ENCODE measurements around the gene SH2D6. TPM values are rescaled to one million over a fixed set of nuclear protein-coding genes. Genes with fewer than 3 reads are reported as not detected.
"Not testable (repeated sequence)": the region's sequence is repeated elsewhere in the genome, so short reads cannot be mapped to it uniquely, and the experiment has no call there.

The SH2D6 gene
- total RNA-seq, 1 donor from 2014 or later: 1.3 TPM

DNA sequence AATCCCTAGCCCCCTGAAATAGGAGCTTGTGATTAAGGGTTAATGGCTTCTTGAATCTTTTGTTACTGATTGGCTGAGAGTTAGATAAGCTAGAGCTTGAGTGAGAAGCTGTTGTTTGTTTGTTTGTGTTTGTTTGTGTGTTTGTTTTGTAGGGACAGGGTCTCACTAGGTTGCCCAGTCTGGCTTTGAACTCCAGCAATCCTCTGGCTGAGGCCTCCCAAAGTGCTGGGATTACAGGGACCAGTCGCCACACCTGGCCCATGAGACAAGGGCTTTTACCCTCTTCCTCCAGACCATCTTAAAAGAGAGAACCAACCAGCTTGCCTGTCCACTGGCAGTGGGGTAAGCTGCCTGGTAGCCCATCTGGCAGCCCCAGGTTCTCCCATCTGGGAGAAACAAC, 58.1 kb downstream of the SH2D6 start:
- Mint-ChIP-seq H3K27me3 (ENCODE audit: low read depth) (peaks cover 4% of the 10 kb centered on the region), H3K9me3 (no peaks in the 10 kb centered on the region), H3K36me3 (ENCODE audit: low read depth) (no peaks in the 10 kb centered on the region), H3K27ac (no peak overlapping the region), H3K4me1 (ENCODE audit: low read depth) (no peaks in the 10 kb centered on the region), H3K4me3 (ENCODE audit: low read depth) (no peak overlapping the region)
- intact Hi-C loops (cut with micrococcal nuclease): no loop called here
- DNase-seq (ENCODE audit: low spot score): no peak

DNA sequence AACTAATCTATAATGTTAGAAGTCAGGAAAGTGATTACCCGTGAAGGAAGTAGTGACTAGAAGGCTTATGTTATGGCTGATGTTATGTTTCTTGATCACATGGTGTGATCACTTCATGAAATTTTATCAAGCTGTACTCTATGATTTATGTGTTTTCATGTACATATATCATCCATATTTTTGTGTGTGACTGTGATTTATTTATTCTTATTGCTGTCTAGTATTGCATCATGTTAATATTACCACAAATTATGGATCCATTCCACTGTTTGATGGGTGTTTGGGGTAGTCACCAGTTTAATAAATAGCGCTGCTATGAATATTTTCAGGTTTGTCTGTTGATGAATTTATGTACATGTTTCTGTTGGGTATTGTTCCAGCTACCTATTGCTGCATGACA, 59.4 kb downstream of the SH2D6 start:
- H3K27me3 Mint-ChIP-seq (ENCODE audit: low read depth): peaks cover 4% of the 10 kb centered on the region
- no peaks in the 10 kb centered on the region for H3K36me3 Mint-ChIP-seq (ENCODE audit: low read depth)
- H3K27ac Mint-ChIP-seq: no peak overlapping the region
- intact Hi-C loops (cut with micrococcal nuclease): no loop called here
- no peaks in the 10 kb centered on the region for H3K4me1 Mint-ChIP-seq (ENCODE audit: low read depth)
- H3K9me3 Mint-ChIP-seq: no peaks in the 10 kb centered on the region
- no peak for DNase-seq (ENCODE audit: low spot score)
- H3K4me3 Mint-ChIP-seq (ENCODE audit: low read depth): no peak overlapping the region

DNA sequence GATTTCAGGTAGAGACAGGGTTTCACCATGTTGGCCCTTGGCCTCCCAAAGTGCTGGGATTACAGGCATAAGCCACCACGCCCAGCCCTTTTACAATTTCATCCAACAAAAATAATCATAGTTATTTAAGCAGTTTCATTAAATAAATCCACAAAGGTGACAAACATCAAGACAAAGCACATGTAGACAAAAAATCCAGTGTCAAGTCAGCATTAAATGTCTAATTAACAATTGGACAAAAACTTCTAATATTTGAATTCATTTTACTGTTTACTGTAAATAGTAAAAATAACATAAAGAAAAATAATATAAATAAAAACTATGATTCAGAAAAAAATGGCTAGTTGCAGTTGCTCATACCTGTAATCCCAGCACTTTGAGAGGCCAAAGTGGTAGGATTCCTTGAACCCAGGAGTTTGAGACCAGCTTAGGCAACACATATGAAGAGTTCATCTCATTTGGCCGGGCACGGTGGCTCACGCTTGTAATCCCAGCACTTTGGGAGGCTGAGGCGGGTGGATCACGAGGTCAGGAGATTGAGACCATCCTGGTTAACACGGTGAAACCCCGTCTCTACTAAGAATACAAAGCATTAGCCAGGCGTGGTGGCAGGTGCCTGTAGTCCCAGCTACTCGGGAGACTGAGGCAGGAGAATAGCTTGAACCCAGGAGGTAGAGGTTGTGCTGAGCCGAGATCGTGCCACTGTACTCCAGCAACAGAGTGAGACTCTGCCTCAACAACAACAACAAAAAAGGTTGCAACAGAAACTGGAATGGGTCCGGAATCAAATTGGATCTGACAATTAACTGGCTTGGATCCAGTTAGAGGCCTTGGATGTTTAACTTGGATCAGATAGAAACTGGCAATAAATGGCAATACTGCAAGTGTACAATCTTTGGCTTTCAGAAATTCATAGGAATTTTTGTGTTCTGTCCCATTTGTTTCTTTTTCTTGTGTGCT, 63.6 kb downstream of the SH2D6 start:
- H3K27me3 Mint-ChIP-seq (ENCODE audit: low read depth): peaks cover 4% of the 10 kb centered on the region
- no peak for DNase-seq (ENCODE audit: low spot score)
- H3K9me3 Mint-ChIP-seq: no peaks in the 10 kb centered on the region
- no peak overlapping the region for H3K4me3 Mint-ChIP-seq (ENCODE audit: low read depth)
- intact Hi-C loops (cut with micrococcal nuclease): no loop called here
- no peaks in the 10 kb centered on the region for H3K36me3 Mint-ChIP-seq (ENCODE audit: low read depth)
- no peak overlapping the region for H3K27ac Mint-ChIP-seq
- H3K4me1 Mint-ChIP-seq (ENCODE audit: low read depth): no peaks in the 10 kb centered on the region

DNA sequence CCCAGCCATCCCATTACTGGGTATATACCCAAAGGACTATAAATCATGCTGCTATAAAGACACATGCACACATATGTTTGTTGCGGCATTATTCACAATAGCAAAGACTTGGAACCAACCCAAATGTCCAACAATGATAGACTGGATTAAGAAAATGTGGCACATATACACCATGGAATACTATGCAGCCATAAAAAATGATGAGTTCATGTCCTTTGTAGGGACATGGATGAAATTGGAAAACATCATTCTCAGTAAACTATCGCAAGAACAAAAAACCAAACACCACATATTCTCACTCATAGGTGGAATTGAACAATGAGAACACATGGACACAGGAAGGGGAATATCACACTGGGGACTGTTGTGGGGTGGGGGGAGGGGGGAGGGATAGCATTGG, 66.1 kb downstream of the SH2D6 start:
- DNase-seq (ENCODE audit: low spot score); H3K9me3 Mint-ChIP-seq; H3K27ac Mint-ChIP-seq; H3K4me1 Mint-ChIP-seq (ENCODE audit: low read depth); H3K4me3 Mint-ChIP-seq (ENCODE audit: low read depth); intact Hi-C loops (cut with micrococcal nuclease); H3K36me3 Mint-ChIP-seq (ENCODE audit: low read depth); H3K27me3 Mint-ChIP-seq (ENCODE audit: low read depth): not testable (repeated sequence)

DNA sequence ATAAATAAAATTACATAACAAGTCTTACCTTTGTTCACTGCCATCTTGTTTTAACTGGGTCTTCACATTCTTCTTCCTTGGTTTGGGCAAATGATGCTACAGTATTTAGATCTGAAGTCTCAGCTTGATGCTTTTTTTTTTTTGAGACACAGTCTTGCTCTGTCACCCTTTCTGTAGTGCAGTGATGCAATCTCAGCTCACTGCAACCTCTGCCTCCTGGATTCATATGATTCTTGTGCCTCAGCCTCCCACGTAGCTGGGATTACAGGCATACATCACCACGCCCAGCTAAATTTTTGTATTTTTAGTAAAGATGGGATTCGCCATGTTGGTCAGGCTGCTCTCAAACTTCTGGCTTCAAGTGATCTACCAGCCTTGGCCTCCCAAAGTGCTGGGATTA, 67.3 kb downstream of the SH2D6 start:
- no peak overlapping the region for H3K4me3 Mint-ChIP-seq (ENCODE audit: low read depth)
- no peaks in the 10 kb centered on the region for H3K36me3 Mint-ChIP-seq (ENCODE audit: low read depth)
- H3K9me3 Mint-ChIP-seq: no peaks in the 10 kb centered on the region
- no peak overlapping the region for H3K27ac Mint-ChIP-seq
- H3K27me3 Mint-ChIP-seq (ENCODE audit: low read depth): peaks cover 3% of the 10 kb centered on the region
- intact Hi-C loops (cut with micrococcal nuclease): no loop called here
- no peak for DNase-seq (ENCODE audit: low spot score)
- no peaks in the 10 kb centered on the region for H3K4me1 Mint-ChIP-seq (ENCODE audit: low read depth)

Other genes starting within 250 kb of the SH2D6 start
- gene TGOLN2, start 90.7 kb upstream of the SH2D6 start, total RNA-seq: 94.0 and 96.5 TPM in 2 replicates
- gene RETSAT, start 64.2 kb upstream of the SH2D6 start, total RNA-seq: 26.3 and 29.6 TPM in 2 replicates
- gene ELMOD3, start 63.9 kb upstream of the SH2D6 start, total RNA-seq: 17.0 and 18.9 TPM in 2 replicates
- 145 and 146 TPM in 2 replicates for gene CAPG, start 8.3 kb upstream of the SH2D6 start, total RNA-seq
- gene MAT2A, start 120.5 kb downstream of the SH2D6 start, total RNA-seq: 395 and 403 TPM in 2 replicates
- gene GGCX, start 142.8 kb downstream of the SH2D6 start, total RNA-seq: 25.1 and 27.0 TPM in 2 replicates
- 99.7 and 101 TPM in 2 replicates for gene VAMP8, start 158.9 kb downstream of the SH2D6 start, total RNA-seq
- gene VAMP5, start 165.7 kb downstream of the SH2D6 start, total RNA-seq: 41.0 and 41.3 TPM in 2 replicates
- gene RNF181, start 177.0 kb downstream of the SH2D6 start, total RNA-seq: 130 and 134 TPM in 2 replicates
- 6.5 and 7.0 TPM in 2 replicates for gene TMEM150A, start 184.0 kb downstream of the SH2D6 start, total RNA-seq
- 34.7 and 35.6 TPM in 2 replicates for gene C2orf68, start 193.4 kb downstream of the SH2D6 start, total RNA-seq
- 84.1 and 90.1 TPM in 2 replicates for gene USP39, start 197.5 kb downstream of the SH2D6 start, total RNA-seq
- gene SFTPB, start 249.5 kb downstream of the SH2D6 start, total RNA-seq: not detected in 2 replicates

Measured in activated T-helper 2 cell treated with anti-CD3 and anti-CD28 coated beads, Interferon-gamma antibody, Interleukin-2, Interleukin-4, amounts not matched to agents 10 μg/mL and 5 μg/mL and 100 μg/mL, durations not matched to agents 14 hours and 24 hours and 36 hours (primary cell).